ENCODE measurements around the gene RAPGEF1.

DNA sequence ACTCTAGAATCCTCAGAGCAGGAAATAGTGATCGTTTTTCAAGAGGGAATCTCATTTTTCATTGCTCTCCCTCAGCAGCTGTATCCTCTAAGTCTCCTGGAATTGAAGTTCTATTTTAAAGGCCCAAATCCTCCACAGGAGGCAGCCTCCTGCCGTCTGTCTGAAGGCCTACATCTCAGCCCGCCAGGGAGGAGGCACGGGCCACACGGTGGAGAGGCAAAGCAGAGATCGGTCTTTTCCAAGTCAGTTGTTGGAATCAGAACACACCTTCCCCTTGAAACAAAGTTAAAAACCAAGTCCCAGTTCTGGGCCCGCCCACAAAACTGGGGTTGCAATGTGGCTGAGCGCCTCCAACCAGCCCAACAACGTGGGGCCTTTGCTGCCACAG, 68.7 kb downstream of the RAPGEF1 start:
- no peak for TF ChIP-seq POLR2AphosphoS5 (IDR thresholded peaks at IDR 0.05)
- TF ChIP-seq, protein P1, sequence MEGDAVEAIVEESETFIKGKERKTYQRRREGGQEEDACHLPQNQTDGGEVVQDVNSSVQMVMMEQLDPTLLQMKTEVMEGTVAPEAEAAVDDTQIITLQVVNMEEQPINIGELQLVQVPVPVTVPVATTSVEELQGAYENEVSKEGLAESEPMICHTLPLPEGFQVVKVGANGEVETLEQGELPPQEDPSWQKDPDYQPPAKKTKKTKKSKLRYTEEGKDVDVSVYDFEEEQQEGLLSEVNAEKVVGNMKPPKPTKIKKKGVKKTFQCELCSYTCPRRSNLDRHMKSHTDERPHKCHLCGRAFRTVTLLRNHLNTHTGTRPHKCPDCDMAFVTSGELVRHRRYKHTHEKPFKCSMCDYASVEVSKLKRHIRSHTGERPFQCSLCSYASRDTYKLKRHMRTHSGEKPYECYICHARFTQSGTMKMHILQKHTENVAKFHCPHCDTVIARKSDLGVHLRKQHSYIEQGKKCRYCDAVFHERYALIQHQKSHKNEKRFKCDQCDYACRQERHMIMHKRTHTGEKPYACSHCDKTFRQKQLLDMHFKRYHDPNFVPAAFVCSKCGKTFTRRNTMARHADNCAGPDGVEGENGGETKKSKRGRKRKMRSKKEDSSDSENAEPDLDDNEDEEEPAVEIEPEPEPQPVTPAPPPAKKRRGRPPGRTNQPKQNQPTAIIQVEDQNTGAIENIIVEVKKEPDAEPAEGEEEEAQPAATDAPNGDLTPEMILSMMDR (IDR thresholded peaks at IDR 0.05): no peak
- TF ChIP-seq POLR2A (IDR thresholded peaks at IDR 0.05): no peak
- TF ChIP-seq EP300 (IDR thresholded peaks at IDR 0.05): no peak
